H1 (cell line): ENCODE data around the gene AP2A2. TPM values are rescaled to one million over a fixed set of nuclear protein-coding genes. Genes with fewer than 3 reads are reported as not detected.
A peak's percentile ranks its signal among the peaks of the same experiment; 100 is the strongest.

Experiments
- CTCF ChIA-PET: fragments of 300-600 bp; sonication (Branson Sonifier 250); formaldehyde crosslinking; loops from one replicate; lab custom pipeline; 2021; ENCODE audit not compliant: partially characterized antibody; lab: Charles Lee
- POLR2A ChIA-PET: fragments of 300-600 bp; sonication (Branson Sonifier 250); formaldehyde crosslinking; loops from one replicate; lab custom pipeline; 2021; ENCODE audit warnings: inconsistent platforms; ENCODE audit not compliant: partially characterized antibody; lab: Charles Lee
- DNase-seq, 2 experiments: peaks; one replicate each; pipeline versions ENCODE4 v3.0.0 to v3.0.0-alpha.2; 2010 to 2022; ENCODE audit warnings: low spot score in 2 of 2, low read depth in 1 of 2, mixed read lengths in 1 of 2
- FAIRE-seq: peaks from 2 replicates; lab custom pipeline; 2011; peaks lifted over from hg19 to GRCh38; lab: Jason Lieb, UNC
- H2AFZ ChIP-seq: 2 replicates; pipeline ENCODE4 v1.8.1; 2012; ENCODE audit warnings: low read length, inconsistent platforms
- H2AK5ac ChIP-seq: 2 replicates; pipeline ENCODE4 v1.6.1; 2013; ENCODE audit warnings: low read depth, low read length
- H2BK120ac ChIP-seq: replicated peaks from 2 replicates; pipeline ENCODE3; 2013; ENCODE audit warnings: low read depth, low read length, inconsistent platforms
- H2BK12ac ChIP-seq: 2 replicates; pipeline ENCODE4 v1.6.1; 2013; ENCODE audit warnings: low read depth, low read length
- H2BK15ac ChIP-seq: 2 replicates; pipeline ENCODE4 v1.6.1; 2013; ENCODE audit warnings: low read length
- H2BK20ac ChIP-seq: 2 replicates; pipeline ENCODE4 v1.6.1; 2013; ENCODE audit warnings: low read length
- H2BK5ac ChIP-seq: 2 replicates; pipeline ENCODE4 v1.6.1; 2013; ENCODE audit warnings: low read depth, low read length
- H3K14ac ChIP-seq: 2 replicates; pipeline ENCODE4 v1.6.1; 2013; ENCODE audit warnings: inconsistent platforms; ENCODE audit not compliant: insufficient read length
- H3K18ac ChIP-seq: 2 replicates; pipeline ENCODE4 v1.6.1; 2013; ENCODE audit warnings: low read length; ENCODE audit errors: extremely low read depth
- H3K23ac ChIP-seq: 2 replicates; pipeline ENCODE4 v1.6.1; 2013; ENCODE audit warnings: inconsistent platforms; ENCODE audit not compliant: insufficient read length
- H3K23me2 ChIP-seq: 2 replicates; pipeline ENCODE4 v1.6.1; 2013; ENCODE audit warnings: low read depth, low read length
- H3K27ac ChIP-seq: 2 replicates; pipeline ENCODE4 v1.6.1; 2011; ENCODE audit warnings: low read depth, low read length, inconsistent platforms
- H3K27me3 ChIP-seq, 4 experiments: replicated peaks in 1 of 4; 1 replicate in 1 of 4; 2 replicates in 3 of 4; pipeline versions ENCODE4 v1.6.1 to v1.8.1; 2011 to 2013; ENCODE audit warnings: low read length in 3 of 4, mild to moderate bottlenecking in 3 of 4, inconsistent platforms in 2 of 4, mixed read lengths in 2 of 4, moderate library complexity in 1 of 4; ENCODE audit not compliant: control insufficient read depth in 3 of 4, insufficient read depth in 3 of 4; ENCODE audit errors: extremely low read depth in 1 of 4
- H3K36me3 ChIP-seq, 4 experiments: 2 replicates each; pipeline versions ENCODE4 v1.6.1 to v1.8.1; 2011 to 2013; ENCODE audit warnings: mild to moderate bottlenecking in 4 of 4, low read length in 3 of 4, moderate library complexity in 2 of 4, control low read depth in 1 of 4, inconsistent platforms in 1 of 4; ENCODE audit not compliant: insufficient read depth in 4 of 4, control insufficient read depth in 2 of 4
- H3K4ac ChIP-seq: replicated peaks from 2 replicates; pipeline ENCODE3; 2013; ENCODE audit warnings: low read length, low read depth, mixed read lengths, inconsistent platforms; ENCODE audit not compliant: insufficient read length
- H3K4me1 ChIP-seq, 4 experiments: replicated peaks in 1 of 4; 1 replicate in 1 of 4; 2 replicates in 3 of 4; pipeline versions ENCODE4 v1.6.1 to v1.8.1; 2011 to 2013; ENCODE audit warnings: low read length in 3 of 4, inconsistent platforms in 2 of 4, mixed read lengths in 1 of 4; ENCODE audit not compliant: insufficient read depth in 4 of 4, control insufficient read depth in 3 of 4
- H3K4me2 ChIP-seq, 2 experiments: 2 replicates each; pipeline versions ENCODE4 v1.6.1 to v1.8.1; 2011 to 2013; ENCODE audit warnings: low read depth in 2 of 2, low read length in 2 of 2, control low read depth in 1 of 2, inconsistent platforms in 1 of 2, mild to moderate bottlenecking in 1 of 2; ENCODE audit not compliant: insufficient read depth in 1 of 2
- H3K4me3 ChIP-seq, 4 experiments: fragments of 200-600, 300-600 bp in 1 of 4; sonication (generic), shearing (Covaris generic), sonication (Bioruptor Twin) in 1 of 4; 2 replicates each; pipeline versions ENCODE4 v1.5.1 to v1.8.1; 2011 to 2016; ENCODE audit warnings: low read length in 4 of 4, low read depth in 3 of 4, control low read depth in 2 of 4, inconsistent platforms in 2 of 4, mild to moderate bottlenecking in 2 of 4, mixed read lengths in 1 of 4, moderate library complexity in 1 of 4; ENCODE audit not compliant: insufficient read depth in 2 of 4; ENCODE audit errors: extremely low read depth in 1 of 4
- H3K56ac ChIP-seq: replicated peaks from 2 replicates; pipeline ENCODE3; 2013; ENCODE audit warnings: low read depth, mild to moderate bottlenecking, mixed read lengths, low read length, inconsistent platforms; ENCODE audit not compliant: insufficient read length
- H3K79me1 ChIP-seq: 2 replicates; pipeline ENCODE4 v1.6.1; 2013; ENCODE audit warnings: low read depth, low read length, control low read depth
- H3K79me2 ChIP-seq, 2 experiments: 2 replicates each; pipeline versions ENCODE4 v1.6.1 to v1.8.1; 2012 to 2013; ENCODE audit warnings: low read length in 2 of 2, mild to moderate bottlenecking in 2 of 2, inconsistent platforms in 1 of 2; ENCODE audit not compliant: insufficient read depth in 2 of 2, control insufficient read depth in 1 of 2
- H3K9ac ChIP-seq, 4 experiments: replicated peaks in 1 of 4; 1 replicate in 1 of 4; 2 replicates in 3 of 4; pipeline versions ENCODE4 v1.6.1 to v1.8.1; 2011 to 2013; ENCODE audit warnings: low read depth in 3 of 4, low read length in 3 of 4, control low read depth in 2 of 4, mild to moderate bottlenecking in 2 of 4, moderate library complexity in 2 of 4, inconsistent platforms in 1 of 4; ENCODE audit errors: extremely low read depth in 1 of 4
- H3K9me3 ChIP-seq, 2 experiments: 2 replicates each; pipeline versions ENCODE4 v1.6.1 to v1.8.1; 2012 to 2013; ENCODE audit warnings: mild to moderate bottlenecking in 2 of 2, moderate library complexity in 2 of 2, control low read depth in 1 of 2, inconsistent platforms in 1 of 2, low read depth in 1 of 2, low read length in 1 of 2, mixed read lengths in 1 of 2; ENCODE audit not compliant: insufficient read depth in 2 of 2
- H4K20me1 ChIP-seq, 2 experiments: replicated peaks in 1 of 2; 2 replicates each; pipeline versions ENCODE3 to v1.8.1; 2011 to 2013; ENCODE audit warnings: inconsistent platforms in 2 of 2, low read length in 2 of 2, mild to moderate bottlenecking in 1 of 2; ENCODE audit not compliant: insufficient read depth in 2 of 2, control insufficient read depth in 1 of 2
- H4K5ac ChIP-seq: 2 replicates; pipeline ENCODE4 v1.6.1; 2013; ENCODE audit warnings: low read length, low read depth, mixed read lengths, inconsistent platforms; ENCODE audit not compliant: insufficient read length
- H4K8ac ChIP-seq: 2 replicates; pipeline ENCODE4 v1.8.0; 2013; ENCODE audit warnings: mild to moderate bottlenecking, moderate library complexity, low read length, inconsistent platforms; ENCODE audit not compliant: insufficient read depth; ENCODE audit errors: extremely low read depth
- H4K91ac ChIP-seq: replicated peaks from 2 replicates; pipeline ENCODE3; 2013; ENCODE audit warnings: low read length, mixed read lengths, inconsistent platforms; ENCODE audit not compliant: insufficient read length
- EGR1 ChIP-seq: IDR thresholded peaks from 2 replicates; pipeline ENCODE4 v1.6.1; 2011; ENCODE audit warnings: low read depth, low read length, borderline replicate concordance
- EZH2 ChIP-seq: fragments of 200-600 bp; sonication (generic); IDR thresholded peaks from 2 replicates; pipeline ENCODE4 v1.7.1; 2012; ENCODE audit warnings: low read depth, mild to moderate bottlenecking, moderate library complexity, low read length, inconsistent platforms; ENCODE audit not compliant: severe bottlenecking
- HDAC2 ChIP-seq, 2 experiments: fragments of 300-600 bp in 1 of 2; sonication (generic) in 1 of 2; IDR thresholded peaks; 2 replicates each; pipeline ENCODE4 v1.6.1; 2011 to 2012; ENCODE audit warnings: low read depth in 2 of 2, low read length in 2 of 2, mild to moderate bottlenecking in 2 of 2, moderate library complexity in 2 of 2, borderline replicate concordance in 1 of 2, inconsistent platforms in 1 of 2
- POU5F1 ChIP-seq: IDR thresholded peaks from 2 replicates; pipeline ENCODE4 v1.6.1; 2011; ENCODE audit warnings: low read depth, mild to moderate bottlenecking, low read length, moderate library complexity
- SIX5 ChIP-seq: IDR thresholded peaks from 2 replicates; pipeline ENCODE4 v1.6.1; 2011; ENCODE audit warnings: mild to moderate bottlenecking, low read depth, low read length
- SP1 ChIP-seq: IDR thresholded peaks from 2 replicates; pipeline ENCODE4 v1.6.1; 2011; ENCODE audit warnings: low read depth, low read length
- SP4 ChIP-seq: IDR thresholded peaks from 2 replicates; pipeline ENCODE4 v1.6.1; 2012; ENCODE audit warnings: low read length, inconsistent platforms
- SRF ChIP-seq: IDR thresholded peaks from 2 replicates; pipeline ENCODE4 v1.6.1; 2011; ENCODE audit warnings: mild to moderate bottlenecking, low read depth, low read length, moderate library complexity
- WGBS, 2 experiments: shearing (Covaris generic) in 1 of 2; methylation state at CpG; one replicate each; pipeline versions ENCODE4 v1.1.6 to v1.1.7; 2013 to 2015; ENCODE audit warnings: low lambda C conversion rate in 2 of 2, mixed read lengths in 2 of 2, inconsistent platforms in 1 of 2, low coverage in 1 of 2, missing lambda C conversion rate in 1 of 2; ENCODE audit not compliant: insufficient replicate concordance in 2 of 2, insufficient coverage in 1 of 2, insufficient read length in 1 of 2; ENCODE audit errors: extremely low coverage in 1 of 2, missing lambda C conversion rate in 1 of 2; 5-methylcytosine and 5-hydroxymethylcytosine counted together
- polyA plus RNA-seq, 7 experiments: library from polyadenylated mRNA; depleted of rRNA in 3 of 7; stranded (reverse) in 5 of 7; unstranded in 2 of 7; fragments of >200 nt in 5 of 7; fragments of 200-250 nt in 2 of 7; gene quantifications; 1 replicate in 5 of 7; 2 replicates in 1 of 7; 4 replicates in 1 of 7; pipeline versions ENCODE4 v1.2.1 to v1.2.3, GENCODE V29; 2011 to 2013; ENCODE audit warnings: missing spikeins in 2 of 7, mixed read lengths in 2 of 7
- total RNA-seq: library from RNA; stranded (reverse); fragmentation: NEBNext Ultra II Directional; extraction: Animal tissue kit (Norgen Biotek cat#: 25700); gene quantifications from 2 replicates; pipeline ENCODE4 v1.2.1, GENCODE V29; 2021
- TF ChIP-seq, protein P1 (sequence below), 3 experiments: IDR thresholded peaks; 1 replicate in 2 of 3; 2 replicates in 1 of 3; pipeline versions ENCODE4 v1.5.1 to v1.6.1; 2011; ENCODE audit warnings: low read length in 3 of 3, mild to moderate bottlenecking in 3 of 3, inconsistent platforms in 2 of 3, low read depth in 1 of 3, moderate library complexity in 1 of 3; ENCODE audit not compliant: insufficient read depth in 1 of 3; ENCODE audit errors: control extremely low read depth in 1 of 3
- TF ChIP-seq, protein P2 (sequence below): IDR thresholded peaks from 2 replicates; pipeline ENCODE4 v1.6.1; 2011; ENCODE audit warnings: low read depth, mild to moderate bottlenecking, low read length; ENCODE audit not compliant: insufficient read depth

The AP2A2 gene
- total and polyA plus RNA-seq, 2 of the 8 experiments (the other 6 are each of a cell fraction or from before 2014, with no cell fraction given): 50.0 to 65.0 TPM

DNA sequence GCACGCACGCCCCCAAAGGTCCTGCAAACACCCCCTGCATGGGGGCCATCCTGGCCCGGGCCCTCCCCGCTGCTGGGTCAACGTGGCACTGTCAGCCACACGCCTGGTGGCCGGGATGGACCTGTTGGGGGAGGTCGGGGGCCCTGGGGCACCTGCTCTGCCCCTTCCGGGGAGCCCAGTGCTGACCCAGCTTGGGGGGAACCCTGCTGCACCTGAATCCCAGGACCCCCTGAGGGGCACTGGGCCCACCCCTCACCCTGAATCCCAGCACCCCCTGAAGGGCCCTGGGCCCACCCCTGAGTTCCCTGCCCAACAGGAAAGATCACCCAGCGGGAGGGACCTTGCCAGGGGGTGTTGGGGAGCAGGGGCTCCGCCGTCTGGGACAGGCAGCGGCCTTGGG lies 111.3 kb downstream of the AP2A2 start:
- Histone ChIP-seq H4K20me1 (peaks cover 0 to 12% of the 10 kb centered on the region in 2 experiments), H2BK15ac (no peak overlapping the region), H3K4me1 (peaks cover 0 to 2% (median 0%) of the 10 kb centered on the region in 4 experiments; a peak in 2 of 7 replicates), H3K36me3 (no peaks in the 10 kb centered on the region), H3K27ac (no peak overlapping the region), H3K56ac (no peak overlapping the region), H2AFZ (no peak overlapping the region), H3K18ac (no peak overlapping the region; the same call in 1 of the 2 replicates), H3K27me3 (no peaks in the 10 kb centered on the region), H3K79me2 (no peaks in the 10 kb centered on the region), H4K5ac (no peak overlapping the region), H2BK20ac (no peak overlapping the region), H4K8ac (peak overlapping the region; percentile 85; the same call in 1 of the 2 replicates), H3K4me2 (no peak overlapping the region), H2BK12ac (no peak overlapping the region), H2AK5ac (no peak overlapping the region), H3K23me2 (peaks cover 7% of the 10 kb centered on the region), H3K9ac (no peak overlapping the region), H3K4ac (no peak overlapping the region), H4K91ac (no peak overlapping the region), H2BK120ac (no peak overlapping the region), H3K14ac (no peak overlapping the region), H3K4me3 (no peak overlapping the region), H3K9me3 (no peaks in the 10 kb centered on the region), H2BK5ac (no peak overlapping the region), H3K79me1 (peaks cover 4% of the 10 kb centered on the region; the same call in 1 of the 2 replicates), H3K23ac (no peak overlapping the region)
- no peak for DNase-seq
- ChIA-PET POLR2A (interaction anchor here (1.2 to 1.5 kb wide), 2 partner anchors 17 to 25 kb away, joined by 3 to 4 read pairs; no protein-coding TSS in a partner anchor), CTCF (interaction anchor here (0.9 to 3.7 kb wide), 3 partner anchors 108 to 189 kb away, joined by 5 to 10 read pairs (median 6); no protein-coding TSS in a partner anchor)
- no peak for FAIRE-seq
- WGBS, 2 experiments: 79% methylated on average over 12 of the region's 13 CpGs; no CpG with 5 or more reads in 1 of the 2 experiments
- TF ChIP-seq SP1 (no peak), POU5F1 (no peak), SIX5 (no peak), HDAC2 (IDR thresholded peaks at IDR 0.05; ENCODE audit: borderline replicate concordance in 1 of 2, low read depth in 2 of 2, low read length in 2 of 2) (no peak), EGR1 (no peak), EZH2 (no peak), SP4 (no peak), SRF (no peak)
- TF ChIP-seq, protein P1, sequence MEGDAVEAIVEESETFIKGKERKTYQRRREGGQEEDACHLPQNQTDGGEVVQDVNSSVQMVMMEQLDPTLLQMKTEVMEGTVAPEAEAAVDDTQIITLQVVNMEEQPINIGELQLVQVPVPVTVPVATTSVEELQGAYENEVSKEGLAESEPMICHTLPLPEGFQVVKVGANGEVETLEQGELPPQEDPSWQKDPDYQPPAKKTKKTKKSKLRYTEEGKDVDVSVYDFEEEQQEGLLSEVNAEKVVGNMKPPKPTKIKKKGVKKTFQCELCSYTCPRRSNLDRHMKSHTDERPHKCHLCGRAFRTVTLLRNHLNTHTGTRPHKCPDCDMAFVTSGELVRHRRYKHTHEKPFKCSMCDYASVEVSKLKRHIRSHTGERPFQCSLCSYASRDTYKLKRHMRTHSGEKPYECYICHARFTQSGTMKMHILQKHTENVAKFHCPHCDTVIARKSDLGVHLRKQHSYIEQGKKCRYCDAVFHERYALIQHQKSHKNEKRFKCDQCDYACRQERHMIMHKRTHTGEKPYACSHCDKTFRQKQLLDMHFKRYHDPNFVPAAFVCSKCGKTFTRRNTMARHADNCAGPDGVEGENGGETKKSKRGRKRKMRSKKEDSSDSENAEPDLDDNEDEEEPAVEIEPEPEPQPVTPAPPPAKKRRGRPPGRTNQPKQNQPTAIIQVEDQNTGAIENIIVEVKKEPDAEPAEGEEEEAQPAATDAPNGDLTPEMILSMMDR (IDR thresholded peaks at IDR 0.05; ENCODE audit: control extremely low read depth in 1 of 3, insufficient read depth in 1 of 3, low read depth in 1 of 3, low read length in 3 of 3): no peak
- TF ChIP-seq, protein P2, sequence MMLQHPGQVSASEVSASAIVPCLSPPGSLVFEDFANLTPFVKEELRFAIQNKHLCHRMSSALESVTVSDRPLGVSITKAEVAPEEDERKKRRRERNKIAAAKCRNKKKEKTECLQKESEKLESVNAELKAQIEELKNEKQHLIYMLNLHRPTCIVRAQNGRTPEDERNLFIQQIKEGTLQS: no peak
